Stimulated activated CD4-positive, alpha-beta T cell treated with anti-CD3 and anti-CD28 coated beads, Interleukin-4, amount 100 ng/mL, for 4 hours (primary cell): ENCODE data around the gene HOXA3.

Experiments used
- DNase-seq, 2 experiments: peaks; one replicate each; pipeline ENCODE4 v3.0.0-alpha.2; 2020

Gene HOXA3

GRCh38 chr7:27151931-27152815, at the start of gene HOXA3:
Gene HOXA3, minus strand, starts transcription at chr7:27152583. Its CDS starts 41,943 bp downstream, at chr7:27110640.
- no peak for DNase-seq

- no peak for DNase-seq
Observed at GRCh38 chr7:27201580-27202017, 49.2 kb upstream of the HOXA3 start.

- DNase-seq: no peak
Observed at GRCh38 chr7:27200761-27201579, 48.6 kb upstream of the HOXA3 start.

GRCh38 chr7:27199849-27200760, 47.7 kb upstream of the HOXA3 start, which contains the start of gene HOXA13:
Gene HOXA13, minus strand, starts transcription at chr7:27200091. Its CDS starts 14 bp downstream, at chr7:27200077.
- DNase-seq: no peak

GRCh38 chr7:27198871-27199801, 46.8 kb upstream of the HOXA3 start:
- DNase-seq: no peak

GRCh38 chr7:27198138-27198841, 45.9 kb upstream of the HOXA3 start:
- no peak for DNase-seq

GRCh38 chr7:27197137-27198042, 45.0 kb upstream of the HOXA3 start:
- no peak for DNase-seq

GRCh38 chr7:27196287-27196767, 43.9 kb upstream of the HOXA3 start:
- DNase-seq: peak; percentile 74 to 85

- DNase-seq: no peak
Observed at GRCh38 chr7:27194686-27195379, 42.5 kb upstream of the HOXA3 start.

GRCh38 chr7:27194002-27194352, 41.6 kb upstream of the HOXA3 start:
- no peak for DNase-seq

GRCh38 chr7:27193335-27194001, 41.1 kb upstream of the HOXA3 start:
- no peak for DNase-seq

GRCh38 chr7:27192546-27193334, 40.4 kb upstream of the HOXA3 start:
- DNase-seq: no peak

GRCh38 chr7:27191833-27192545, 39.6 kb upstream of the HOXA3 start:
- DNase-seq: no peak

- DNase-seq: no peak
Observed at GRCh38 chr7:27191161-27191731, 38.9 kb upstream of the HOXA3 start.

- DNase-seq: no peak
Observed at GRCh38 chr7:27189997-27190748, 37.8 kb upstream of the HOXA3 start.
